ENCODE data around the gene RPS6KL1.

The RPS6KL1 gene

GRCh38 chr14:74952697-74953484 lies 29.8 kb upstream of the RPS6KL1 start:
- no peak for DNase-seq (ENCODE audit: low read depth, low spot score)

DNA sequence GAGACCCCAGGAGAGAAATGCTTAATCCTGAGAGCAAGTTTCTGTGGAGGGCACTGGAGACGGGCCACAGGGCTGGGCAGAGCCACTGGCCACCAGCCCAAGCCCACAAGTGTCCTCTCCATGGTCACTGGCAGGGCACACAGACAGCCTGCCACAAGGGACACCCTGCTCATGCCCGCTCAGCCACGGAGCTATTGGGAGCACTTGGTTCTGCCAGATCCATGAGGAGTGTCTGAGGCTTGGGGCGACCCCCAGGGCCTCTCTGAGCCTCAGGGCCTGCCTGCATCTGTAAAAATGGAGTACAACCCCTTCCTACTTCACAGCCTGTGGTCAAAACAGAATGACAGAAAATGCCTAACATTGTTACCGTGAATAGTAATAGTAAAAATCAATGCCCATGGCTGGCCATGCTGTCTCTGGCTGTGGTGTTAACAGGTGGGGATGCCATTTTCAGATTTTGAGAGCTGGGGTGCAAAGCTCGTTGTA lies 29.2 kb upstream of the RPS6KL1 start:
- no peak for DNase-seq (ENCODE audit: low read depth, low spot score)

GRCh38 chr14:74951443-74952179 lies 28.6 kb upstream of the RPS6KL1 start:
- DNase-seq (ENCODE audit: low read depth, low spot score): no peak

DNA sequence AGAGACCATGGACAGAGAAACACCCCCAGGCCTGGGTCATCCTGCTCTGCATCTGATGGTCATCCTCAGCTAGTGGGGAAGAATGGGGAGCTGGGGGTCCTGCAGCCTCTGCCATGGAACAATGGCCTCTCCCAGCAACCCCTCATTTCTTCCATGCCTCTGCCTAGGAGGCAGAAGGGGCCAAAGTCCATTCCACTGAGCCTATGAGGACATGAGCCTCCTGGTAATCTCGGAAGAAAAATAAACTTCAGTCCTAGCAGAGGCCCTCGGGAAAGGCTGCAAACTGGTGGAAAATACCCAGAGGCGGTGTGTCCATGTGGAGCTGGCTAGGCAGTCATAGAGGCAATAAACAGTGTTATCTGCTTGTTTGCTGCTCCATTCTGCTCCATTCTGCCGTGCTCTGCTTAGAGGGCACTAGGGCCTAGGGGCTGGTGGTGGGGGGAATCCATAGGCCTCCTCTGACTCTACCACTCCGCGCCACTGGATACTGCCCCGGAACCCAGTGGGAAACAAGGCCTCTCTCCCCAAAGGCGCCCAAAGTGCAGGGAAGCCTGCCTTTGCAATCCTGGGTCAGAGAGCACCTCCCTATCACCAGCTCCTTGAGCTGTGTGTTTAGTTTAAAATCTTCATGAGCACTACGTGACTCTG lies 27.9 kb upstream of the RPS6KL1 start:
- peak; percentile 54 for DNase-seq (ENCODE audit: low read depth, low spot score)

- no peak for DNase-seq (ENCODE audit: low read depth, low spot score)
Observed at GRCh38 chr14:74949859-74950573, 27.0 kb upstream of the RPS6KL1 start.

DNA sequence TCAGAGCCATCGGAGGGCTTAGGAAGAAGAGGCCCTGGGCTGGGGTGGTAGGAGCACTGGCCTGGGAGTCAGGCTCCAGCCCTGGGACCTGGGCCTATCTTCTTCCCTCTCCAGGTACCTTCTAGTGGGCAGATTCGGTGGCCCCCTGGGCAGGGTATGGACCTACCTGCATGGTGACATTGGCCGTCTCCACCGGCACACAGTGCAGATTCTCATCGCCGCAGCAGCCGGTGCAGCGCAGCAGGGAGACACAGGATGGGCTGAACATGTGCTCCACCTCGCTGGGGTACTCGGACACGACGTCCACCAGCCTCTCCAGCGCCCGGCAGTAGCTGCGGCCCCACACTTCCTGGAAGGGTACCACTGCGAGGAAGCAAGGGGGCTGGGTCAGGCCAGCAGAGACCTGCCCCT lies 26.1 kb upstream of the RPS6KL1 start:
- DNase-seq (ENCODE audit: low read depth, low spot score): no peak

GRCh38 chr14:74948228-74949175 lies 25.4 kb upstream of the RPS6KL1 start:
- no peak for DNase-seq (ENCODE audit: low read depth, low spot score)

DNA sequence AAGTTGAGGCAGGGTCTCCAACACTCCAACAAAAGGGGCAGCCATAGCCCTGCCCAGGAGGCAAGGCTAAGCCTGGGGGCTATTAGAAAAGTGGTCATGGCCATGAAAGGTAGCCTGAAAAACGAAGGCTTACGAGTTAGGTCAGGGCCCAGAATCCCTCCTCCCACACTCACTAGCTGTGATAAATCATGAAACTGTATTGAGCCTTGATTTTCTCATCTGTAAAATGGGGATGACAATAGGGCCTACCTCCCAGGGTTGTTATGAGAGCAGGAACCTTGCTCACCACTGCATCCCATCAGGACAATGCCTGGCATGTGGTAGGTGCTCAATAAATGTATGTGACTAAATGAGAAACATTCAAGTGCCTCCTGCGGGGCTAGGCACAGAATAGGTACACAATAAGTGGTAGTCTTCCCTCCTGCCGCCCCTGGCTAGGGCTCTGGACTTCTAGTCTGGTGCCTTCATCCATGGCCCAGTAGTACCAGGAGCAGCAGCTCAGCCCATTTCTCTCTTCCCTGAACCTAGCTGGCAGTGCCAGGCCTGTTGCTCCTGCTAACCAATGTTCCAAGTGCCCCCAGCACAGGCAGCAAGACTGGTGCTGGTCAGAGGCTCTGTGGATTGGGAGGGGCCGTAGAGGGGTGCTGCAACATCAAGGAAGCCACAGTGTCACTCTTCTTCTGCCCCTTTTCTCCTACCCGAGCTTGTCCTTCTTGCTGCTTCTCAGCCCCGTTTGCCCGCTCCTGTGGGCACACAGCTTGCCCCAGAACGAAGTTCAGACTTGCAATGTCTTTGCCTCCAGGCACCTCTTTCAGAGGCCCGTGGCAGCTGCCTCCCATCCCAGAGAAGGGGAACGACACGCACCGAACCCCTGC lies 24.5 kb upstream of the RPS6KL1 start:
- no peak for DNase-seq (ENCODE audit: low read depth, low spot score)

DNA sequence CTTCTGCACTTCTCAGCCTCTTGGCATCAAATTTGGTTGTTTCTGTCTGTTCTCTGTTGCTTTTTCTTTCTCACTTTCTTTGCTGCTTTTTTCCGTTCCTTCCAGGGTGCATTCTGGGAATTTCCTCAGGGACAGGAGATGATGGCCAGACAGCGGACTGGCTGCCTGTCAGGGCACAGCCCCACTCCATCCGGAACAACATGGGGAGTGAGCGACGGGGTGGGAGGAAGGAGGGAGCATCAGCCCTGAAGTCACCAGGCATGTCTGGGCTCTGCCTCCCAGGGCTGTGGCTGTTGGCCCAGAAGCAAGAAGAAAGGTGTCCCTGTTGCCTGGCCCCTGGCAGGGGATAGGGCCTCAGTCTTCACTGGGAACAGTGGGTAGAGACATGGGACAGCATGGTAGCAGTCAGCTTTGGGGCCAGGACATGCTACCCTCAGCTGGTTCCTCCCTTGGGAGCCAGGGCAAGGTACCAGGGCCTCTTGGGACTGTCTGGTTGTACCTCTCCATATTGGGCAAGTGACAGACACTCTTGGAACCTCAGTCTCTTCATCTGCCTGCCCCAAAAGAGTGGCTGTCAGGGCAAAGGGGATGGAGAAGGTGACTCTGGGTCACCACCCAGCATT lies 23.7 kb upstream of the RPS6KL1 start:
- no peak for DNase-seq (ENCODE audit: low read depth, low spot score)

GRCh38 chr14:74945852-74946658 lies 23.0 kb upstream of the RPS6KL1 start:
- peak; percentile 81 for DNase-seq (ENCODE audit: low read depth, low spot score)

- peak; percentile 85 for DNase-seq (ENCODE audit: low read depth, low spot score)
Observed at GRCh38 chr14:74945261-74945851, 22.3 kb upstream of the RPS6KL1 start.

DNA sequence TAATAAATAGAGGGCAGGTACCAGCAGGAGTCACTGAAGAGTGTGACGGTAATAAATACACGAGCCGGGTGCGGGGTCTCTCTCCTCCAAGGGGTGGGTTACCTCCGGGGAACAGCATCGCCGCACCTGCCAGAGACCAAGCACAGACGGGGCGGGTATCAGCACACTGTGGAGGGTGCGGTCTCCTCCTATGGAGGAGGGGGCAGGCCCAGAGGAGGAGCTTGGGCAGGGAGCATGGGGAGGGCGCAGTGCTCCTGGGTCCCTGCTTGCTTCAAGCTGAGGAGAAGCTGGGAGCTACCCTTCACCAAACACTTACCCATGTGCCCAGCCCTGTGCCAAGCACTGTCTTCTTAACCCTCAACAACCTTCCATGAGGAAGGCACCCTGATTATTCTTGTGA lies 19.5 kb upstream of the RPS6KL1 start:
- DNase-seq (ENCODE audit: low read depth, low spot score): no peak

- DNase-seq (ENCODE audit: low read depth, low spot score): no peak
Observed at GRCh38 chr14:74942181-74942580, 19.1 kb upstream of the RPS6KL1 start.

- no peak for DNase-seq (ENCODE audit: low read depth, low spot score)
Observed at GRCh38 chr14:74941676-74942097, 18.6 kb upstream of the RPS6KL1 start.

- DNase-seq (ENCODE audit: low read depth, low spot score): no peak
Observed at GRCh38 chr14:74940956-74941565, 18.0 kb upstream of the RPS6KL1 start.

DNA sequence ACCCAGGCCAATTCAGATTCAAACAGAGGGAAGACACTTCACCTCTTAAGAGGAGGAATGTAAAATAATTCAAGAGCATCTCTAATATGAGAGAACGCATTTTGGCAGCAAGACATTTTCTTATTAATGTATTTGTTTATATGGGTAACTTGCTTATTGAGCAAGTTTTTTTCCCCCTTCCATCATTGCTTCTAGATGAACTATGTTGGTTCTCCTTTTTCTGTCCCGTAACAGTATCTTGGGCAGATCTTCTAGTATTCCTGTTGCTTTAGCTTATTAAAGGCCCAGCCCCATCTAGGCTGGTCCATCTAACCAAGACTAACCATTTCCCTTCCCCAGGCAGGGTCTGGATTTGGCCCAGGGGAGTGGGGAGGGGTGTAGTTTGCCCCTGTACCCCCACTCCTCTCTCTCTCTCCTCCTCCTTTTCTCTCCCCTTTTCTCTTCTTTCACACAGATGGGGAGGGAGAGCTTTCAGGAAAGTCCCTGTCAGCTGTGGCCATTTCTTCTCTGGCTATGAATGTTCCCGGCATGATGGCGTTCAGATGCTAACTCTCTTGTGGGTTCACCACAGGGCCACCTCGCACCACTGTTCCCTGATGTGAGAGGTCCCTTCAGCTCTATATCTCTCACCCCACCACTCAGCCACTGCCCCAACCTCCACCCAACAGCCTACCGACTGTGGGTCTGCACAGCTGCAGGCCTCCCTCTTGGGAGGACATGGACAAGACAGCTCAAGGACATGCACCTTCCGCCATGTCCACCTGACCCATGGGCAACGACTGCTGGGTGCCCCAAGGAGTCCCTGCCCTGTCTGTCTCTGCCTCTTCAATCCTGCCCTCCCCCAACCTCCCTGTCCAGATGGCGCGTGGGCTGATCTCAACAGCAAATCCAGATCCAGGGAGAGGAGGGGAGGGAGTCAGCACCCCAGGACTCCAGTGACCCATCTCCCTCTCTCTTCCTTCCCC lies 15.8 kb upstream of the RPS6KL1 start:
- no peak for DNase-seq (ENCODE audit: low read depth, low spot score)
